ENCODE results near the gene CIB1.
"Not testable (repeated sequence)": the region's sequence is repeated elsewhere in the genome, so short reads cannot be mapped to it uniquely, and the experiment has no call there.

CIB1 gene

DNA sequence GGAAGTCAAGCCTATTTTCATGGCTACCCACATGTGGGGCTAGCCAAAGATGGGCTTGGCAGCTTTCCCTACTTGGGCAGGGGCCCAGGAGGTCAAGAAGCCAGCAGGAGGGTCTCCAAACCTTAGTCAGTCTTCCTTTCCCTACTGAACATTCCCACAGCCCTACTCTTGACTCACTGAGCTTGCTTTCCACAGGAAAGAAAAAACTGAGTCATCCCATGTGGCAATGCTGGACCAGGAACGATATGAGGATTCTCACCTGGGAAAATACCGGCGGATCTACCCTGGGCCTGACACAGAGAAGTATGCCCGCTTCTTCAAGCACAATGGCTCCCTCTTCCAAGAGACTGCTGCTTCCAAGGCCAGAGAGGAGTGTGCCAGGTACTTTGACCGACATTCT is 28.1 kb upstream of the CIB1 start:
- DNase-seq (ENCODE audit: extremely low read depth, insufficient read length): no peak
- H3K27me3 ChIP-seq (replicated peaks; ENCODE audit: control insufficient read depth, insufficient read depth, low read length): no peaks in the 10 kb centered on the region
- no peaks in the 10 kb centered on the region for H3K36me3 ChIP-seq (ENCODE audit: control insufficient read depth, insufficient read depth, low read length)
- TF ChIP-seq, protein P1, sequence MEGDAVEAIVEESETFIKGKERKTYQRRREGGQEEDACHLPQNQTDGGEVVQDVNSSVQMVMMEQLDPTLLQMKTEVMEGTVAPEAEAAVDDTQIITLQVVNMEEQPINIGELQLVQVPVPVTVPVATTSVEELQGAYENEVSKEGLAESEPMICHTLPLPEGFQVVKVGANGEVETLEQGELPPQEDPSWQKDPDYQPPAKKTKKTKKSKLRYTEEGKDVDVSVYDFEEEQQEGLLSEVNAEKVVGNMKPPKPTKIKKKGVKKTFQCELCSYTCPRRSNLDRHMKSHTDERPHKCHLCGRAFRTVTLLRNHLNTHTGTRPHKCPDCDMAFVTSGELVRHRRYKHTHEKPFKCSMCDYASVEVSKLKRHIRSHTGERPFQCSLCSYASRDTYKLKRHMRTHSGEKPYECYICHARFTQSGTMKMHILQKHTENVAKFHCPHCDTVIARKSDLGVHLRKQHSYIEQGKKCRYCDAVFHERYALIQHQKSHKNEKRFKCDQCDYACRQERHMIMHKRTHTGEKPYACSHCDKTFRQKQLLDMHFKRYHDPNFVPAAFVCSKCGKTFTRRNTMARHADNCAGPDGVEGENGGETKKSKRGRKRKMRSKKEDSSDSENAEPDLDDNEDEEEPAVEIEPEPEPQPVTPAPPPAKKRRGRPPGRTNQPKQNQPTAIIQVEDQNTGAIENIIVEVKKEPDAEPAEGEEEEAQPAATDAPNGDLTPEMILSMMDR (IDR thresholded peaks at IDR 0.05; ENCODE audit: insufficient read depth, low read length, poor library complexity, severe bottlenecking): no peak
- no peak overlapping the region for H3K4me3 ChIP-seq (replicated peaks; ENCODE audit: low read depth, low read length)

DNA sequence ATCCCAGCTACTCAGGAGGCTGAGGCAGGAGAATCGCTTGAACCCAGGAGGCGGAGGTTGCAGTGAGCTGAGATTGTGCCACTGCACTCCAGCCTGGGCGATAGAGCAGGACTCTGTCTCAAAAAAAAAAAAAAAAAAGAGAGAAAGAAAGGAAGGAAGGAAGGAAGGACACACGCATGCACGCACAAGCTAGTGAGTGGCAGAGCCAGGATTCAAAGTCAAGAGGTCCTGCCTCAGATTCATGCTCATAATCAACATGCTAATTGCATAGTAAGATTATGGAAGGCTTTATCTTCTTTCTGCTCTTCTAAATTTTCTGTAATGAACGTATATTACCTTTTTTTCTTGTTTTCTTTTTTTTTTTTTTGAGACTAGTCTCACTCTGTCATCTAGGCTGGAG is 27.0 kb upstream of the CIB1 start:
- DNase-seq (ENCODE audit: extremely low read depth, insufficient read length); H3K4me3 ChIP-seq (replicated peaks; ENCODE audit: low read depth, low read length); H3K27me3 ChIP-seq (replicated peaks; ENCODE audit: control insufficient read depth, insufficient read depth, low read length); H3K36me3 ChIP-seq (ENCODE audit: control insufficient read depth, insufficient read depth, low read length): not testable (repeated sequence)

DNA sequence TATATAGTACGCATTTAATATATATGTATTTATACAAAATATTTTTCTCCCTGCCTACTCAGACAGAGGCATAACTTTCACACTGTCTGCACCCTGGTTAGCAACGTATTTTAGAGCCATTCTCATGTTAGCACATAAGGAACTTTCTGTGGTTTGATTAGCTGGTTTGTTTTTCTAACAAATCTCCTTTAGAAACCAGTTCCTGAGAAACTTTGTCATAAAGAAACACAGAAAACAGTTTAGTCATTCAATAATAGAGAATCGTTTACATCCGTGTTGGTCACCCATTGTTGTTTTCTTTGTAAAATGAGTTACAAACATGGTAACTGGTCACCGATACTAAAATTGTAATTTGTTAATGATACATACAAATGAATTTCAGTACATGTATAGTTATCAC is 25.8 kb upstream of the CIB1 start:
- no peaks in the 10 kb centered on the region for H3K27me3 ChIP-seq (replicated peaks; ENCODE audit: control insufficient read depth, insufficient read depth, low read length)
- no peak overlapping the region for H3K4me3 ChIP-seq (replicated peaks; ENCODE audit: low read depth, low read length)
- DNase-seq (ENCODE audit: extremely low read depth, insufficient read length): peak; percentile 61
- TF ChIP-seq, protein P1 (IDR thresholded peaks at IDR 0.05; ENCODE audit: insufficient read depth, low read length, poor library complexity, severe bottlenecking): no peak
- H3K36me3 ChIP-seq (ENCODE audit: control insufficient read depth, insufficient read depth, low read length): no peaks in the 10 kb centered on the region

DNA sequence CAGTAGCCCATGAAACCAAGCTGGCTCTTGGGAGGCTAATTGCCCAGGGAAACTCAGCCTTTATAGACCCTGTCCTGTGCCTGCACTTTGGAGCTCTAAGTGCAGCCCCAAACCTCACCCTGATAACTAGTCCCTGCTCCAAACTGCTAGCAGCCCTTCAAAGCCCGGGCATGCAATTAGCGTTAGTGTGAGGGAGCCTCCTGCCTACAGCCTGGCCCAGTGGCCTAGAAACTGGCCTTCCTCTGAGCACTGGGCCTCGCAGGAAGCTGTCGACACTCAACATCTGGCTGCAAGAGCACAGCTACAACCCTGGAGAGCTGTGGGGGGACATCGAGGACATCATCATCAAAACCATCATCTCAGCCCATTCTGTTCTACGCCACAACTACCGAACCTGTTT is 24.0 kb upstream of the CIB1 start:
- DNase-seq (ENCODE audit: extremely low read depth, insufficient read length): no peak
- Histone ChIP-seq H3K4me3 (replicated peaks; ENCODE audit: low read depth, low read length) (no peak overlapping the region), H3K36me3 (ENCODE audit: control insufficient read depth, insufficient read depth, low read length) (no peaks in the 10 kb centered on the region), H3K27me3 (replicated peaks; ENCODE audit: control insufficient read depth, insufficient read depth, low read length) (no peaks in the 10 kb centered on the region; the same call in 1 of the 2 replicates)
- TF ChIP-seq, protein P1 (IDR thresholded peaks at IDR 0.05; ENCODE audit: insufficient read depth, low read length, poor library complexity, severe bottlenecking): no peak

DNA sequence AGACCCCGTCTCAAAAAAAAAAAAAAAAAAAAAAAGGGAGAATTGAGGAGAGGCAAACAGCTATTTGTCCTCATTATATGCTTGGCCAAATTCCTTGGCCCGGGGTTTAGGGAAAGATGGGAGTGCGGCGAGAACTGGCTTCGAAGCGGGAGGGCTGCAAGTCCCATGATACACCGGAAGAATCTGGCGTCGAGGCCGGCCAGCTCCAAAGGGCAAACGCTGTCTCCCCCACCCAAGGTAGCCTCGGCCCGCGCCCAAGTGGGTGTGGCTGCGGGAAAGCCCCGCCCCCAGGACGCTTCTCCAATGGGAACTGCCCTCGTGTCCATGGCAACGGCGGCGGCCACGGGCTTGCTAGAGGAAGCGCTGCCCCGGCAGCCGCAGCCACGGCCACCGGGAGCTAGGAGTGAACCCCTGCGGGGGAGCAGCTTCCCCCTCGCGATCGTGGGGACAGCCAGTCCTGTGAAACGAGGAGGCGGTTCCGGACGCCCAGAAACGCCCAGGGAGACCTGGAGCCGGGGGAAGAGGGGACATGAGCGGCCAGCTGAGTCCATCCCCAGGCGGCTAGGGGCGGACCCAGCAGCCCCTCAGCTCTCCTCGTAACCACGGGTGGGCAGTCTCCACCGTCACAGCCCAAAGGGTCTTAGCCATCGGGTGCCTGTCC is 15.6 kb upstream of the CIB1 start, which contains the start of gene TTLL13:
TSS of gene TTLL13 (plus strand) at position 354 of the 661 bp plus-strand sequence. CDS start 1,075 bp downstream, outside the sequence.
- H3K4me3 ChIP-seq (replicated peaks; ENCODE audit: low read depth, low read length): peak within 1 kb of the TSS; percentile 64
- DNase-seq (ENCODE audit: extremely low read depth, insufficient read length): peak; percentile 75

DNA sequence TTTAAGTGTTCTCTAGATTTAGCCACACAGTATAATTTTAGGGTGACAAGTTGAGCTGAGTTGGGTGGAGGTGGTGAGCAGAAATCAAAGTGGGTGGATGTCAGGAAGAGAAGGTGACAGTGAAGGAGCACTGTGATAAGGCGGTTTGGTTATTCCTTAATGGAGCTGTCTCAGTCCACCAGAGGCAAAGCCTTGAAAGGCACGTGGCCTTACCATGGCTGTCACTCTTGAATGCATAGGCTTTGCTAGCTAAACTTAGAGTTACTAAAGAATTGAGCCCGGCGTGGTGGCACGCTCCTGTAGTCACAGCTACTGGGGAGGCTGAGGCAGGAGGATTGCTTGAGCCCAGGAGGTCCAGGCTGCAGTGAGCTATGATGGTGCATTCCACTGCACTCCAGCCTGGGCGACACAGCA is 15.1 kb upstream of the CIB1 start:
- Histone ChIP-seq H3K27me3 (replicated peaks; ENCODE audit: control insufficient read depth, insufficient read depth, low read length) (peaks cover 2% of the 10 kb centered on the region; the same call in 1 of the 2 replicates), H3K4me3 (replicated peaks; ENCODE audit: low read depth, low read length) (no peak overlapping the region), H3K36me3 (ENCODE audit: control insufficient read depth, insufficient read depth, low read length) (no peaks in the 10 kb centered on the region)
- no peak for DNase-seq (ENCODE audit: extremely low read depth, insufficient read length)
- TF ChIP-seq, protein P1 (IDR thresholded peaks at IDR 0.05; ENCODE audit: insufficient read depth, low read length, poor library complexity, severe bottlenecking): no peak

More for the DNA sequence above, 15.6 kb upstream of the CIB1 start, which contains the start of gene TTLL13:
- Histone ChIP-seq H3K36me3 (ENCODE audit: control insufficient read depth, insufficient read depth, low read length) (no peaks in the 10 kb centered on the region), H3K27me3 (replicated peaks; ENCODE audit: control insufficient read depth, insufficient read depth, low read length) (peaks cover 2% of the 10 kb centered on the region; the same call in 1 of the 2 replicates)
- TF ChIP-seq, protein P1 (IDR thresholded peaks at IDR 0.05; ENCODE audit: insufficient read depth, low read length, poor library complexity, severe bottlenecking): no peak
